GM21447 (cell line): ENCODE results near the gene SOWAHC.
"Not testable (repeated sequence)": the region's sequence is repeated elsewhere in the genome, so short reads cannot be mapped to it uniquely, and the experiment has no call there.

ENCODE experiments used
- ATAC-seq: cut with Tn5 transposase; IDR thresholded peaks from one replicate; pipeline ENCODE4 v1.9.1; 2021; ENCODE audit not compliant: unreplicated experiment

The SOWAHC gene

GRCh38 chr2:109613922-109614714 lies at the start of gene SOWAHC, which contains the start of gene SEPTIN10:
Gene SOWAHC (plus strand): TSS chr2:109614364. CDS start chr2:109614490, 126 bp downstream.
Gene SEPTIN10 (minus strand): TSS chr2:109613966. CDS start chr2:109613827, 139 bp downstream.
- peak; percentile 81 for ATAC-seq

DNA sequence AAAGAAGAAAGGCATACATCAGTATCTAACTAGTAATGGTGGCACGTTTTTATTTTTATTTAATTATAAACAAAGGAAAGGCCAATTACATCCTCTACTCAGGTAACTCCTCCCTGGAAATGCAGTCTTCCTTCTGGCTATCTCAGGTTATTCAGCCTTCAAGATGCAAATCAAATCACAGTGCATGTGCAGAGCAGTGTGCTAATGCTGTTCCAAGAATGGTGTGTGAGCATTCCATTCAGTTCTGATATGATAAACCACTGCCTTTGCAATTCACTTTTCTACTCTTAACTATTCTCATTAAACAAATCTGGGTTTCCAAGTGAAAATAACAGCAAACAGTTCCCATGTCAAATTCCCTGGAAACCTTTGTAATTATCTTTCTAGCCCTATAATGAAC lies 38.8 kb upstream of the SOWAHC start:
- ATAC-seq = no peak

DNA sequence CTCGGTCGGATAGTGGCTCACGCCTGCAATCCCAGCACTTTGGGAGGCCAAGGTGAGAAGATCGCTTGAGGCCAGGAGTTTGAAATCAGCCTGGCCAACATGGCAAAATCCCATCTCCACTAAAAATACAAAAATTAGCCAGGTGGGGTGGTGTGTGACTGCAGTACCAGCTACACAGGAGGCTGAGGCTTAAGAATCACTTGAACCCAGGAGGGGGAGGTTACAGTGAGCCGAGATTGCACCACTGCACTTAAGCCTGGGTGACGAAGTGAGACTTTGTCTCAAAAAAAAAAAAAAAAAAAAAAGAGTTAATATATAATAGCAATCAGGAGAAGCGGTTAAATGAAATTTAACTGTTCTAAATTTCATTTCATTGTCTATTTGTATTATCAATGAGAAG lies 36.5 kb upstream of the SOWAHC start:
- ATAC-seq = not testable (repeated sequence)

DNA sequence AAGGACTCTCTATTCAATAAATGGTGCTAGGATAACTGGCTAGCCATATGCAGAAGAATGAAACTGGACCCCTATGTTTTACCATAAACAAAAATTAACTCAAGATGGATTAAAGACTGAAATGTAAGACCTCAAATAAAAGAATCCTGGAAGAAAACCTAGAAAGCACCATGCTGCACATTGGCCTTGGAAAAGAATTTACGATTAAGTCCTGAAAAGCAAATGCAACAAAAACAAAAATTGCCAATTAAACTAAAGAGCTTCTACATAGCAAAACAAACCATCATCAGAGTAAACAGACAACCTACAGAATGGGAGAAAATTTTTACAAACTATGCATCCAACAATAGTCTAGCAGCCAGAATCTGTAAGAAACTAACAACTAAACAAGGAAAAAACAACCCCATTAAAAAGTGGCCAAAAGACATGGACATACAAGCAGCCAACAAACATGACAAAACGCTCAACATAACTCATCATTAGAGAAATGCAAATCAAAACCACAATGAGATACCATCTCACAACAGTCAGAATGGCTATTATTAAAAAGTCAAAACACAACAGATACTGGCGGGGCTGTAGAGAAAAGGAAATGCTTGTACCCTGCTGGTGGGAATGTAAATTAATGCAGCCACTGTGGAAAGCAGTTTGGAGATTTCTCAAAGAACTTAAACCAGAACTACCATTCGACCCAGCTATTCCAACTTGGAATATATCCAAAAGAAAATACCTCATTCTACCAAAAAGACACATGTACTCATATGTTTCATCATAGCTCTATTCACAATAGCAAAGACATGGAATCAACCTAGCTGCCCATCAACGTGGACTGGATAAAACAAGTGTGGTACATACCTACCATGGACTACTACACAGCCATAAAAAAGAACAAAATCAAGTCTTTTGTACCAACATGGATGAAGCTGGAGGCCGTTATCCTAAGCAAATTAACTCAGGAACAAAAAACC lies 31.0 kb upstream of the SOWAHC start:
- ATAC-seq = no peak

- ATAC-seq = no peak
Measured at GRCh38 chr2:109586687-109587086, 27.5 kb upstream of the SOWAHC start.

GRCh38 chr2:109591206-109591605 lies 23.0 kb upstream of the SOWAHC start:
- no peak for ATAC-seq

DNA sequence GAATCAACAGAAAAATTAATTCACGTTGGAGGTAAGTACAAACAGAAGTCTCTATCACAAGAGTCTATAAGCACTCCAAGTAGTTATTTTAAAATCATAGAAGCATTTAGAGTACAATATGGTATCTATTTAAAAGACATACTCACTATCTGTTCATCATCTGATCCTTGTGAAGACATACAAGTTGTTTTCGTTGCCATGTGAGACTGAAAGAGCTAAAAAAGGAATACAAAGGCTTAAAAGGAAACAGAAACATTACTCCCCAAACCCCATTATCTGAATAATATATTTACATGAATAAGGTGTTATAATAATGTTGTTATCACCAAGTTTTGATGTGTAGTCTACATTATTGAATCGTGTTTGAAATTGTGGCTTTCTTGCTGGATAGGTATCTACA lies 21.3 kb upstream of the SOWAHC start:
- ATAC-seq = no peak

DNA sequence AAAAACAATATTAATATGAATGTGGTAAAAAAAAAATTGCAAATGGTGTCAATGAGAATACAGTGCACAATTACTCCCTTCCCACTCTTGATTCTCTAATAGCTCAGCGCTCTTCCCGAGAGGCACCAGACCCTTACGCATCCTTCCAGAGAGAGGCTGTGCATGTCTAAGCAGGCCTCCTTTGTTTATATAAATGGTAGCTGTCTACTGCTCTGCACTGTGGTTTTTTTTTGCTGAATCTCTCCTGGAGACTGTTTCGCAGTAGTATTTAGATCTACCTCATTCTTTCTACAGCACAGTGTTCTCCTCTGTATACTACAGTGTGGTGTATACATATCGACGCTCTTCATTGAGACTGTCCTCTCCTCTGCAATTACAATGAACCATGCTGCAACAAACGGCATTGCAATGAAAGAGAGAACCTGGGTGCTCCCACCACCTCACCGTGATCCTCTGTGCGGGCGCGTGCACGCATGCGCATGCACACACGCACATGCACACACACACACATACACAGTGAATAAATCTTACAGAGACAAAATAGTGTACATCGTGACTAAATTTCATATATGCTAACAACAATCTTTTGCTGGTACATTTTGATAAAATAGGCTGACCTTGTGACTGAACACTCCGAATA lies 19.8 kb upstream of the SOWAHC start:
- no peak for ATAC-seq

- no peak for ATAC-seq
Measured at GRCh38 chr2:109595644-109596043, 18.5 kb upstream of the SOWAHC start.

GRCh38 chr2:109597283-109597682 lies 16.9 kb upstream of the SOWAHC start:
- no peak for ATAC-seq

- no peak for ATAC-seq
Measured at GRCh38 chr2:109601783-109602182, 12.4 kb upstream of the SOWAHC start.

DNA sequence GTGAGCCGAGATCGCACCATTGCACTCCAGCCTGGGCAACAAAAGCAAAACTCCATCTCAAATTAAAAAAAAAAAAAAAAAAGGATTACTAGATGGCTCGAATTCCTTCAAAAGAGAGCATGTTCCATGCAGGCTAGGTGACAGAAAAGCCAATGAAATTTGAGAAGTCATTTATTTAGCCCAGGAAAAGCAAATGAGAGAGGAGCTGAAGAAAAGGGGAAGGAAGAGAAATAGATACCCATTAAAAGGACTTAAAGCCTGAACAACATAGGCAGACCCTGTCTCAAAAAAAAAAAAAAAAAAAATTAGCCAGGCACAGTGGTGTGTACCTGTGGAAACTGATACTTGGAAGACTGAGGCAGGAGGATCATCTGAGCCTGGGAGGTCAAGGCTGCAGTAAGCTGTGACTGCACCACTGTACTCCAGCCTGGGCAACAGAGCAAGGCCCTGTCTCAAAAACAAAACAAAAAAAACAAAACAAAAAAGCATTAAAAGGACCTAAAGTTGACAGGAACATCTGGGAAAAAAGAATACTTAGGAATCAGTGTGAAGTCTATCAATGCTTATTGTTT lies 11.5 kb upstream of the SOWAHC start:
- ATAC-seq = no peak

DNA sequence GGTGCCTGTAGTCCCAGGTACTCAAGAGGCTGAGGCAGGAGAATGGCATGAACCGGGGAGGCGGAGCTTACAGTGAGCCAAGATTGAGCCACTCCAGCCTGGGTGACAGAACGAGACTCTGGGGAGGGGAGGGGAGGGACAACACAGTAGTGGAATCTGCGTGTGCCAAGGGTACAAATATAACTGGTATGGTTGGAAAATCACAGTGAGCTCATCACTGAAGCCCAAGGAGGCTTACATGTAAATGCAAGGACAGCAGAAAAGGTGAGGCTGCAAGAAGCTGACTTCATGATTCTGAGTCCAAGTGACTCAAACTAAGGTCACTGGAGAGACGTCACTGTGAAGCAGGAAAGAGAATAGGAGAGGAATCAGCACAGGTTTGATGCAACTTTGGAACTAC lies 9.6 kb upstream of the SOWAHC start:
- ATAC-seq = no peak

DNA sequence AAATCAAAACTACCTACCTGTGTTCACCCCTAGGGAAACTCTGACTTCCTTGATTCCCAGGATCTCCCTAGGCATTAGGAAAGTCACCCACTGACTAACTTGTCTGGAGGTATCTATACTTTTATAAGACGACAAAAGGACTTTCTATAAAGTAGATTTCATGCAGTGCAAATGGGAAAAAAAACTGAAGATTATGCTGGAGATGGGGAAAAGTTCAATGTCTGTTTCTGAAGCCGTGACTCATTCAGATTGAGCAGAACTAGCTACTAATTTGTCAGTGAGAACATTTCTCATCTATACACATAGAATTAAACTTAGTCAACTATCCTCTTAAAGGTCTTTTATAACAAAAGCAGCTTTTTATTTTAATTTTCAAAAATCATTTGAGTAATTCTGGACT lies 6.4 kb upstream of the SOWAHC start:
- no peak for ATAC-seq

DNA sequence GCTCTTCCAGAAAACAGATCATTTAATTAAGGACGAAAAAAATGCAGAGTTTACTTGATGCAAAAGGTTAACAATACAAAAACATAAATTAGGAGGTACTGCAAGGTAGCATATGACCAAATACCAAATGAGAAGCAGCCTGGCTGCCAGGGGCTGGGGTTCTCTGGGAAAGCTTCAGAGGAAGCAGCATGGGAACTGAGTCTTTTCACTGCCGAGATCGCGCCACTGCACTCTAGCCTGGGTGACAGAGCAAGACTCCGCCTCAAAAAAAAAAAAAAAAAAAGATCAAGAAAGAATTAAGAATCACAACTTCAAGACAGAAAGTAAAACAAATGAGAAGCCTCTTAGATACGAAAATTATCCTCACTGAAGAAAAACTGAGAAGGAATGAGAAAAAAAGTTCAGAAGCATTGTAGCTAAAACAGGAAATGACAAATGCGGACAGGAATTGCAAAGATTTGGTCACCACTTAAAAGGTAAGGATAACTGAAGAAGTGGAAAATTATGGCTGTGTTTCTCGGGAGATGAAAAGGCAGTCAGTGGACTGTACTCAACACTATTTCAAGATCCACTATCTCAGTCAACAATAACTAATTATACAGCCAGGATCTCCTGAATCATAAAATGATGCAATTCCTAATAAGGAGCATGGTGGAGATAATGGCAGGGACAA lies 4.7 kb upstream of the SOWAHC start:
- ATAC-seq = no peak

GRCh38 chr2:109611467-109612095 lies 2.6 kb upstream of the SOWAHC start:
- no peak for ATAC-seq

DNA sequence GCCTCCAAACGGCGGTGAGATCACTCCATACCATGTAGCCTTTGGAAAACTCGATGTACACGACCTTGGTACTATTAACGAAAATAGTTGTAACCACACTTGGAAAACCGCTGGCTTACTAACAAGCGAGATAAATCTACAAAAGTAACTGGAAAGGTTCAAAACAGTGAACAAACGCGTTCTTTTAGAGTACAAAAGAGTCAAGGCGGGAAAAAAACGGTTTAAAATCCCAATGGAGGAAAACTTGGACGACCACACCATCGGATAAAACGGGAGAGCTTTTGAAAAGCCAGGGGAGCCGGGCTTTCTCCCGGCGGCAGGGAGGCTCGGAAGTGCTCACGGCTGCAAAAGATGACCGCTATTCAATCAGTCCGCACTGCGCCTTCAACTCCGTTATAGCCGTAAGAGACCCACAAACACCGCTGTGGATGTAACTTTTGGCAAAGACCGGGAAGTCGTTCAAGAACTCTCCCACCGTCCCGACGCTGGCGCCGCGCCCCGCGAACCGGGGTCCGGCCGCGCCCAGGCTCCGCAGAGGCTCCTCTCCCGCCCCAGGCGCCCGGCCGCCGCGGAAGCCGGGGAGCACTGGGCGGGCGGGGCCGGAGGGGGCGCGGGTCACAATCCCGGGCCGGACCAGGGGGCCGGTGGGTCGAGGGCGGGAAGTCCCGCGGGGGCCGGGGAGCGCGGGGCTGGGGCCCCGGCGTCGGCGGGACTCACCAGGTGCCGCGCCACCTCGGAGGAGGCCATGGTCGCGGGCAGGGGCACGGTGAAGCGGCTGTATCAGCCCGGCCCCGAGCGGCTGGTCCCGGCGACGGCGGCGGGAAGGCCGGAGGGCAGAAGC lies 863 bp upstream of the SOWAHC start:
- peak; percentile 27 for ATAC-seq

DNA sequence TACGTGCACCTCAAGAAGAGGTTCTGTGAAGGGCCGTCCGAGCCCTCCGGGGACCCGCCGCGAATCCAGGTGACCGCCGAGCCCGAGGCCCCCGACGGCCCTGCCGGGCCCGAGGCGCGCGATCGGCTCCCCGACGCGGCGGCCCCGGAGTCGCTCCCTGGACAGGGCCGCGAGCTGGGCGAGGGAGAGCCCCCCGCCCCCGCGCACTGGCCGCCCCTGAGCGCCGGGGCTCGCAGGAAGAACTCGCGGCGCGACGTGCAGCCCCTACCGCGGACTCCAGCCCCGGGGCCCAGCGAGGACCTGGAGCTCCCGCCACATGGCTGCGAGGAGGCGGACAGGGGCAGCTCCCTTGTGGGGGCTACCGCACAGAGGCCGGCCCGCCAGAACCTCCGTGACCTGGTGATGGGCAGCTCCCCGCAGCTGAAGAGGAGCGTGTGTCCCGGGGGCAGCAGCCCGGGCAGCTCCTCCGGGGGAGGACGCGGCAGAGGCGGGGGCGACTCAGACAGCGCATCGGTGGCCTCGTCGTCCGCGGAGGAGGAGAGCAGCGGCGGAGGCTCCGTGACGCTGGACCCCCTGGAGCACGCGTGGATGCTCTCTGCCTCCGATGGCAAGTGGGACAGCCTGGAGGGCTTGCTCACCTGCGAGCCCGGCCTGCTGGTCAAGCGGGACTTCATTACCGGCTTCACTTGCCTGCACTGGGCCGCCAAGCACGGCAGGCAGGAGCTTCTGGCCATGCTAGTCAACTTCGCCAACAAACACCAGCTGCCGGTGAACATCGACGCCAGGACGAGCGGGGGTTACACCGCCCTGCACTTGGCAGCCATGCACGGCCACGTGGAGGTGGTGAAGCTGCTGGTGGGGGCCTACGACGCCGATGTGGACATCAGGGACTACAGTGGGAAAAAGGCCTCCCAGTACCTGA lies 812 bp downstream of the SOWAHC start:
- ATAC-seq = no peak
